GM12865 (cell line): ENCODE measurements around the gene SERINC2.
"Not testable (repeated sequence)": the region's sequence is repeated elsewhere in the genome, so short reads cannot be mapped to it uniquely, and the experiment has no call there.

Experiments used
- DNase-seq: peaks from one replicate; pipeline ENCODE4 v3.0.0; 2010; ENCODE audit warnings: low read depth
- H3K4me3 ChIP-seq: 2 replicates; pipeline ENCODE4 v1.5.1; 2011; ENCODE audit warnings: mild to moderate bottlenecking, low read depth, low read length, control low read depth
- TF ChIP-seq, protein P1 (sequence below): IDR thresholded peaks from 2 replicates; pipeline ENCODE4 v1.5.1; 2011; ENCODE audit warnings: low read length, control low read depth, low read depth, inconsistent platforms; ENCODE audit not compliant: insufficient read depth; ENCODE audit errors: missing control alignments

SERINC2 gene

DNA sequence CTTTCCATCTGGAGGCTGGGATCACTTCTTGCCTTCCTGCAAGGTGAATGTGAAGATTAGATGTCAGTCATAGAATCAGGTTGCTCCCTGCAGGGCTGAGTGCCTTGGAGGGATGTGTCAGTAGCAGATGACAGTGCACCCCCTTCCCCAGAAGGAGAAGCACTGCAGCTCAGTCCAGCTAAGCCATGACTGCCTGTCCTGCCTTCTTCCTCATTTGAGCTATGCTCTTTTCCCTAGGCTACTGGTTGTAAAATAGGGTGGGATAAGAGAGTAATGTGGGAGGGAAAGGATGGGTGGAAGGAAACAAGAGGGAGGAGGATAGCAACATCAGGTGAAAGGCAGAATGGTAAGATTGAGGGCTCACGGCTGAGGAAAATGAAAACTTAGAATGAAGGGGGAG lies 29.0 kb upstream of the SERINC2 start:
- H3K4me3 ChIP-seq, result no peak overlapping the region
- DNase-seq, result no peak
- TF ChIP-seq, protein P1, sequence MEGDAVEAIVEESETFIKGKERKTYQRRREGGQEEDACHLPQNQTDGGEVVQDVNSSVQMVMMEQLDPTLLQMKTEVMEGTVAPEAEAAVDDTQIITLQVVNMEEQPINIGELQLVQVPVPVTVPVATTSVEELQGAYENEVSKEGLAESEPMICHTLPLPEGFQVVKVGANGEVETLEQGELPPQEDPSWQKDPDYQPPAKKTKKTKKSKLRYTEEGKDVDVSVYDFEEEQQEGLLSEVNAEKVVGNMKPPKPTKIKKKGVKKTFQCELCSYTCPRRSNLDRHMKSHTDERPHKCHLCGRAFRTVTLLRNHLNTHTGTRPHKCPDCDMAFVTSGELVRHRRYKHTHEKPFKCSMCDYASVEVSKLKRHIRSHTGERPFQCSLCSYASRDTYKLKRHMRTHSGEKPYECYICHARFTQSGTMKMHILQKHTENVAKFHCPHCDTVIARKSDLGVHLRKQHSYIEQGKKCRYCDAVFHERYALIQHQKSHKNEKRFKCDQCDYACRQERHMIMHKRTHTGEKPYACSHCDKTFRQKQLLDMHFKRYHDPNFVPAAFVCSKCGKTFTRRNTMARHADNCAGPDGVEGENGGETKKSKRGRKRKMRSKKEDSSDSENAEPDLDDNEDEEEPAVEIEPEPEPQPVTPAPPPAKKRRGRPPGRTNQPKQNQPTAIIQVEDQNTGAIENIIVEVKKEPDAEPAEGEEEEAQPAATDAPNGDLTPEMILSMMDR, result no peak

DNA sequence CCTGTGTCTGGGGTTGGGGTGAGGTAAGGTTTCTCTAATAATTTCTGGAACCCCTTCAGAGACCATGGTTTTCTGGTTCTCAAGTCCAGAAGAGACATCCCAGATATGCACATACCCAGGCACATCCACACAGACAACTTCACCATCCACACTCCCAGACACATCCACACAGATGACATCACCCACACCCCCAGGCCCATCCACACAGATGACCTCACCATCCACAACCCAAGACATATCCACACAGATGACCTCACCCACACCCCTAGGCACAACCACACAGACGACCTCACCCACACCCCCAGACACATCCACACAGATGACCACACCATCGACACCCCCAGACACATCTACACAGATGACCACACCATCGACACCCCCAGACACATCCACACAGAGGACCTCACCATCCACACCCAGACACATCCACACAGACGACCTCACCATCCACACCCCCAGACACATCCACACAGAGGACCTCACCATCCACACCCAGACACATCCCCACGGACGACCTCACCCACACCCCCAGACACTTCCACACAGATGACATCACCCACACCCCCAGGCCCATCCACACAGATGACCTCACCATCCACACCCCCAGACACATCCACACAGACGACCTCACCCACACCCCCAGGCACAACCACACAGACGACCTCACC lies 26.3 kb upstream of the SERINC2 start:
- DNase-seq, H3K4me3 ChIP-seq: not testable (repeated sequence)

DNA sequence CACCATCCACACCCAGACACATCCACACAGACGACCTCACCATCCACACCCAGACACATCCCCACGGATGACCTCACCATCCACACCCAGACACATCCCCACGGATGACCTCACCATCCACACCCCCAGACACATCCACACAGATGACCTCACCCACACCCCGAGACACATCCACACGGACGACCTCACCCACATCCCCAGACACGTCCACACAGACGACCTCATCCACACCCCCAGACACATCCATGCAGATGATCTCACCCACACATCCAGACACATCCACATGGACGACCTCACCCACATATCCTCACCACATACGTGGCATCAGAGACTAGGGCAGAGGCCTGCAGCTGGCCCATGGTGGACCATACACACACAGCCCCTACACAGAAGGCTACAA lies 25.4 kb upstream of the SERINC2 start:
- no peak for DNase-seq
- TF ChIP-seq, protein P1, result no peak
- no peak overlapping the region for H3K4me3 ChIP-seq

DNA sequence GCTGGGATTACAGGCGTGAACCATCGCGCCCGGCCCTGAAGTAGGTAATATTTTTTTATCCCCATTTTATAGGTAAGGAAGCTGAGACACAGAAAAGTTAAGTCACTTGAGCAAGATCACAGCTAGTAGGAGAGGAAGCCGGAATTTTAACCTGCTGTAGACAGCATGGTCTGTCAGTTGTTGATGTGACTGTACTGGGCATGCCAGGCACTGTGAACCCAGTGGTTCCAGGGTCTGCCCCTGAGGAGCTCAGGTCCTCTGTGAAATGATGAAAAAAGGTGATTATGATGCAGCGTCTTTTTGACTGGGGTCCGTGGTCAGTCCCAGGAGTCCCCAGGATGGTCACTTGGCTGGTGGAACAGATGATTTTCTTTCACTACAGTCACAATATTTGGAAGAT lies 23.4 kb upstream of the SERINC2 start:
- TF ChIP-seq, protein P1, result no peak
- no peak overlapping the region for H3K4me3 ChIP-seq
- no peak for DNase-seq

DNA sequence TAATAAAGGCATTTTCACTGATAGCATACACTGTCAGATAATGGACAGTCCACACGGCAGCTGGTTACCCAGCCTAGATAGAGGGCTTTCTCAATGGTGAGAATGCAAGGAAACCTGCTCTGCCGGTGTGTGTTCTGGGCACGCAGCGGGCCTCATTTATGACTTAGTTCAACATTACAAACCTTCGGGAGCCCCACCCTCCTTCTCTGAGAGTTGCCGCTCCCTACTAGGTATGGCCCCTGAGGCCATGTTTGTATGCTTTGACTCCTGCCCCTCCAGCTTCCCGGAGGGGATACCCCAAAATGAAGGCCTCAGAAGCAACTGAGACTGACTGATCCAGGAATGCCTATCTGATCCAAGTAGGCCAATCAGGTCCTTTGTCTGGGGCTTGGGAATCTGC lies 22.9 kb upstream of the SERINC2 start:
- H3K4me3 ChIP-seq, result no peak overlapping the region
- TF ChIP-seq, protein P1, result no peak
- DNase-seq, result no peak

DNA sequence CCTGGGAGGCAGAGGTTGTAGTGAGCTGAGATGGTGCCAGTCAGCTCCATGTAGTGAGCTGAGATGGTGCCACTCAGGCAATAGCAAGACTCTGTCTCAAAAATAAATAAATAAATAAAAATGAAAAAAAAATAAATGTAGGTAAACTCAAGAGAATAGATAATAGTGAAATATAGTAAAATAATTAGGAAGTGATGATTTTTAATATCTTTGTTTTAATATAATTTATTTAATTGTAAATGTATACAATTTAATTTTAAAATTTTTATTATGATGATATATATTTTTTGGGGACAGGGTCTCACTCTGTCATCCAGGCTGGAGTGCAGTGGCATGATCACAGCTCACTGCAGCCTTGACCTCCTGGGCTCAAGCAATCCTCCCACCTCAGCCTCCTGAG lies 19.6 kb upstream of the SERINC2 start:
- TF ChIP-seq, protein P1, result no peak
- no peak overlapping the region for H3K4me3 ChIP-seq
- no peak for DNase-seq

DNA sequence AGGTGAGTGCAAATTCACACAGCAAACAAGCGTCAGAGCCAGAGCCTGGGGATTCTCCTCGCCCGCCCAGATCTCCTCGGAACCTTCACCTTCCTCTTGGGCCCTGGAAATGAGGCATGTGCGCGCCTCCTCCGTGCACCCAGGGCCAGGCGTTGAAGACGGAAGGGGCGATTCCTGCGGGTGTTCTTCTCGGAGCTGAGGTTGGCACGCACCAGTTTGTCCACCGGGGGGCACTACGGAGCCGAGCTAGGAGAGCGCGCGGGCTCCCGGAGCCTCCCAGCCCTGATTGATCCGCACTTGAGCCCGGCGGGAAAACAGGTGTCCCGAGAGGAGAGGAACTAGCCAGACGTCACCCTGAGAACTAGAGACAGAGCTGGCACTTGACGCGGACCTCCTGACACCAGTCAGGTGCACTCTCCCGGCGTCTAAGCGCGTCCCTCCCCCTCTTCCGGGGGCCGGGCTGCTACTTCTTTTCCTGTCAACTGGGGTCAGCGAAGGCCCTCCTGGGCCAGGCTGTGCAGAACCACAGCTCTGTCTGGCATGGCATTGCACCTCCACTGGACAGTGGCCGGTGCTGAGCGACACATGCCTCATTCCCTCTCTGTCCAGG lies 18.3 kb upstream of the SERINC2 start:
- peak; percentile 78 for DNase-seq
- TF ChIP-seq, protein P1, result peak; percentile 85
- H3K4me3 ChIP-seq, result peak overlapping the region; percentile 49
